Suprapubic skin (tissue), 4 donors: Measurements from ENCODE around the gene RPUSD3.
"Not testable (repeated sequence)": the region's sequence is repeated elsewhere in the genome, so short reads cannot be mapped to it uniquely, and the experiment has no call there.

Source experiments
- CTCF ChIP-seq, 2 donors: fragments of 200-600 bp in 1 of 2; fragments of 450-650 bp in 1 of 2; sonication (generic) in 1 of 2; IDR thresholded peaks; one replicate each; pipeline ENCODE4 v1.5.1; 2016 to 2019; ENCODE audit warnings: antibody characterized with exemption in 2 of 2, mild to moderate bottlenecking in 1 of 2, moderate library complexity in 1 of 2
- EP300 ChIP-seq: sonication (generic); formaldehyde crosslinking; IDR thresholded peaks from one replicate; pipeline ENCODE4 v1.6.1; 2017; ENCODE audit warnings: antibody characterized with exemption
- POLR2A ChIP-seq, 2 donors: fragments of 450-650 bp; IDR thresholded peaks; one replicate each; pipeline ENCODE4 v1.6.1; 2017; ENCODE audit warnings: antibody characterized with exemption in 2 of 2, mild to moderate bottlenecking in 2 of 2, moderate library complexity in 2 of 2
- POLR2AphosphoS5 ChIP-seq, 3 donors: sonication (generic); formaldehyde crosslinking; IDR thresholded peaks; one replicate each; pipeline ENCODE4 v1.6.1; 2017; ENCODE audit warnings: antibody characterized with exemption in 3 of 3

GRCh38 chr3:9865125-9865637 lies 21.4 kb upstream of the RPUSD3 start:
- not testable (repeated sequence) for TF ChIP-seq CTCF (IDR thresholded peaks at IDR 0.05); POLR2AphosphoS5 (IDR thresholded peaks at IDR 0.05); POLR2A (IDR thresholded peaks at IDR 0.05); EP300
